Stimulated activated CD4-positive, alpha-beta T cell treated with anti-CD3 and anti-CD28 coated beads, Interleukin-4, amount 100 ng/mL, for 48 hours (primary cell): ENCODE data around the gene NFIL3.
"Not testable (repeated sequence)": the region's sequence is repeated elsewhere in the genome, so short reads cannot be mapped to it uniquely, and the experiment has no call there.

ENCODE experiments used
- DNase-seq, 2 donors: peaks; one replicate each; pipeline ENCODE4 v3.0.0-alpha.2; 2020; ENCODE audit warnings: low read depth in 2 of 2

NFIL3 gene, protein sequence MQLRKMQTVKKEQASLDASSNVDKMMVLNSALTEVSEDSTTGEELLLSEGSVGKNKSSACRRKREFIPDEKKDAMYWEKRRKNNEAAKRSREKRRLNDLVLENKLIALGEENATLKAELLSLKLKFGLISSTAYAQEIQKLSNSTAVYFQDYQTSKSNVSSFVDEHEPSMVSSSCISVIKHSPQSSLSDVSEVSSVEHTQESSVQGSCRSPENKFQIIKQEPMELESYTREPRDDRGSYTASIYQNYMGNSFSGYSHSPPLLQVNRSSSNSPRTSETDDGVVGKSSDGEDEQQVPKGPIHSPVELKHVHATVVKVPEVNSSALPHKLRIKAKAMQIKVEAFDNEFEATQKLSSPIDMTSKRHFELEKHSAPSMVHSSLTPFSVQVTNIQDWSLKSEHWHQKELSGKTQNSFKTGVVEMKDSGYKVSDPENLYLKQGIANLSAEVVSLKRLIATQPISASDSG

DNA sequence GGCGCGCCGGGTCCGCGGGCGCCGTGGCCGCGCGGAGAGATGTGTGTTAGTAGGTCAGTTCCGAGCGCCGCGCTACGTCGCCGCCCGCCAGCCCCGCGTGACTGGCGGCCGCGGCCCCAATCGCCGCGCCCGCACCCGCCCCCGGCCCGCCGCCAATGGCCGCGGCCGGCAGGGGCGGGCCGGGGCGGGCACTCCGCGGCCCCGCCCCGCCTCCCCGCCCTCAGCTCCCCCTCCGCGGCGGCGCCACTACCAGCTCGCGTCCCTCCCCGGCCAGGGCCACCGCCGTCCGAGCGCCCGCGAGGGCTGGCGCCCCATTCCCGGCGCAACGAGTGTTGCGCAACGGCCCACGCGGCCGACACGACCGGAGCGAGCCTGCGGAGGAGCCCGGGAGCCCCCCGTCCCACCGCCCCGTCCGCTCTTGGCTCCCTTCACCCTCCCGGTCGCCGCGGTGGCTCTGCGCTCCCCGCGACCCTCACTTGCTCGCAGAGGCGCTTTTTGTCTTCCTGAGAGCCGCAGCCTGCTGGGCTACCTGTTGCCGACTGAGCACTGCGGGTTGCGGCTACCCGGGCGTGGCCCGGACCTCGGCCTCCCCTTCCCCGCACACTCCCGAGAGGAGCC is at the start of gene NFIL3:
NFIL3 (minus strand) TSS at position 48 of the 618 bp plus-strand sequence. CDS start 13,098 bp downstream, outside the sequence.
- peak; percentile 61 to 65 for DNase-seq

DNA sequence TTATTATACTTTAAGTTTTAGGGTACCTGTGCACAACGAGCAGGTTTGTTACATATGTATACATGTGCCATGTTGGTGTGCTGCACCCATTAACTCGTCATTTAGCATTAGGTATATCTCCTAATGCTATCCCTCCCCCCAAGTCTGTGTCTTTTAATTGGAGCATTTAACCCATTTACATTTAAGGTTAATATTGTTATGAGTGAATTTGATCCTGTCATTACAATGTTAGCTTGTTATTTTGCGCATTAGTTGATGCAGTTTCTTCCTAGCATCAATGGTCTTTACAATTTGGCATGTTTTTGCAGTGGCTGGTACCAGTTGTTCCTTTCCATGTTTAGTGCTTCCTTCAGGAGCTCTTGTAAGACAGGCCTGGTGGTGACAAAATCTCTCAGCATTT is 47.9 kb upstream of the NFIL3 start:
- DNase-seq, result not testable (repeated sequence)

DNA sequence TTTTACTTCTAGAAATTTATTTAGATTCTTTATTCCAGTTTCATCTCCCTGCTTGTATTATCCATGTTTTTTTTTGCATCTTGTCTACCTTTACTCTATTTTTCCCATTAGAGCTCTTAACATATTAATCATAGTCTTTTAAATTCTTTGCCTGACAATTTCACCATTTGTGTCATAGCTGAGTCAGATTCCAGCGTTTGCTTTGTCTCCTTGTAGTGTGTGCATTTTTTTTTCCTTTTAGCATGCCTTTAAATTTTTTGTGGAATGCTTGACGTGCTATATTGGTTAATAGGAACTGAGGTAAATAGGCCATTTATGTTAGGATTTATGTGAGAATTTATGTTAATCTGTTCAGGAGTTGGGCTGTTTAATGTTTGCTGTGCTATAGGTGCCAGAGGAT is 41.8 kb upstream of the NFIL3 start:
- no peak for DNase-seq

DNA sequence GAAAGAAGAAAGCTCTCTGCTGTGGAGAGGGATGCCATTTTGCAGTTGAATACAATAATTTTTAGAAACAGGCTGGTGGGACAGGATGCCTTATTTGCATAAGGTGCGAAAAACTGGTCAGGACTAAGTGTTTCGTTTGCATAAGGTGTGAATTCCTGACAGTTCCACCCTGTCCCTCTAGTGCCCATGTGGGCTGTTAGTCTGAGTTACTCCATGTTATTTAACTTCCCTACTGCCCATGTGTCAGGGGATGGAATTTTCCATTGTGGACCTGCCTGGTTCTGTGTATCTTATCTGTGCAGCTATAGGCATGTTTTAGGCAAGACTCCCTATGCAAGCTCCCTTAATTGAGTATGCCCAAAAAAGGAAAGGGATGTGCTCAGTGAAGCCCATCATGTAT is 35.3 kb upstream of the NFIL3 start:
- DNase-seq, result no peak

DNA sequence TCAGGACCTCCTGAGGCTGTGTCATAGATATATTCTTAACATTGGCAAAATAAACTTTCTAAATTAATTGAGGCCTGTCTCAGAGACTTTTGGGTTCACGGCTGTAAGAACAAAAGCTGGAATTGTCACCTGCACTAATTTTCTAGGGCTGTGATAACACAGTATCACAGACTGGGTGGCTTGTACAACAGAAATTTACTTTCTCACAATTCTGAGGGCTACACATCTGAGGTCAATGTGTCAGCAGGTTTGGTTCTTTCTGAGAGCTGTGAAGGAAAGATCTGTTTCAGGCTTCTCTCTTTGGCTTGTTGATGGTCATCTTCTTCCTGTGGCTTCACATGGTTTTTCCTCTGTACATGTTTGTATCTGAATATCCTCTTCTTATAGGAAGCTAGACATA is 29.2 kb upstream of the NFIL3 start:
- no peak for DNase-seq

DNA sequence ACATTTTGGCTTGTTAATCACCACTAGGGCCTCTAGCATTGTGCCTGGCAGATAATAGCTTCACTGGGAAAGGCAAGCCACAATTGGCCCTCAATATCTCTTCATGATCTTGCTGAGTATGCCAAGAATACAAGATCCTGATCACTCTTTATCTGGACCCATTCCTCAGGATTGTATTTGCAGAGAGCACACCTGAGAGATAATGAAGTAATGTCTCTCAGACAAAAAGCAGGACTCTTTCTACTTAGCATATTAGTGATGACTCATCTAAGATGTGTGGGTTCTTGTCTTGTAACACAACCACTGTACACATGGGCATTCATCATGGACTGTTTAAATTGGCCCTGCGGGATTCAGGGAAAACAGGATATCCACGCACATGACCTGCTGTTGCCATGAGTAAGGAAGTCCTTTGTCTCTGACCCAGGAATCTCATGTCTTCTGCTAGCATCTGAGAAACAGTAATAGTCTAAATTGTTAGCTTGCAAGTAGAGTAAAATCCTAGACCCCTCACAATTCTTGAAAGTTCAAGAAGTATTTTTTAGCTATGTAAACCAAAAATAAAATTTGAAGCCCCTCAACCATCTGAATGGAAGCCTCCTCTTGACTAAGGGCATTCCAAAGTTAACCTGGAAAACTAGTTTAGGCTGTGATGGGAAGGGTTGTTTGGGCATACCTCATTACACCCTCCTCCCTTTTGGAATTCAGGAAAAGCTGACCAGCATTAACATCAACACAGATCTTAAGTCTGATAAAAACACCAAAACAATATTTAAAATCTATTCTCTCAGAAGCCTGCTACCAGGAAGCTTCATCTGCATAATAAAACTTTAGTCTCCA is 28.0 kb upstream of the NFIL3 start:
- DNase-seq, result no peak

DNA sequence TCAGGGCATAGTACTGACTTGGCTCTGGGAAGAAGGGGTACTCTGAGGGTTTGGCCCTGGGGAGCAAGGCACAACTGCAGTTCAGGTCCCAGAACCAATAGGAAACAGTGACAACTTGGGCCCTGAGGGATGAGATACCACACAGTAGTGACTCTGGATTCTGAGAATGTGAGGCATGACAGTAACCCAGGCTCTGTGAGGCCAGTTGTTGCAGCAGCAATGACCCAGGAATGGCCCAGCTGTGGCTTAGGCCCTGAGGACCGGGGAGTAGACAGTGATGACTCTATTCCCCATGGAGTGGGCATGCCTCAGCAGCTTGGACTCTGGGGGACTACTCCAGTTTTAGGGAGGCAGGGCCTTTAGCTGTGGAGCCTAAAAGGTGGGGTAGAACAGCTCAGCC is 21.5 kb upstream of the NFIL3 start:
- DNase-seq, result no peak

DNA sequence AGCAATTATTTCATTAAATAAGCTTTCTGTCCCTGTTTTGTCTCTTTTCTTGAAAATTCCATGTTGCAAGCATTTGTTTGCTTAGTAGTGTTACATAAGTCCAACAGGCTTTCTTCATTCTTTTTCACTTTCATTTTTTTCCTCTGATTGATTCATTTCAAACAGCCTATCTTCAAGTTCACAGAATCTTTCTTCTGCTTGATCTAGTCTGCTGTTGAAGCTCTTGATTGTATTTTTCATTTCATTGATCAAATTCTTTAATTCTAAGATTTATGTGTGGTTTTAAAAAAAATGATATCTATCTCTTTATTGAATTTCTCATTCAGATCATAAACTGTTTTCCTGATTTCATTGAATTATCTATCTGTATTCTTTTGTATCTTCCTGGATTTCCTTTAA is 20.4 kb upstream of the NFIL3 start:
- no peak for DNase-seq

DNA sequence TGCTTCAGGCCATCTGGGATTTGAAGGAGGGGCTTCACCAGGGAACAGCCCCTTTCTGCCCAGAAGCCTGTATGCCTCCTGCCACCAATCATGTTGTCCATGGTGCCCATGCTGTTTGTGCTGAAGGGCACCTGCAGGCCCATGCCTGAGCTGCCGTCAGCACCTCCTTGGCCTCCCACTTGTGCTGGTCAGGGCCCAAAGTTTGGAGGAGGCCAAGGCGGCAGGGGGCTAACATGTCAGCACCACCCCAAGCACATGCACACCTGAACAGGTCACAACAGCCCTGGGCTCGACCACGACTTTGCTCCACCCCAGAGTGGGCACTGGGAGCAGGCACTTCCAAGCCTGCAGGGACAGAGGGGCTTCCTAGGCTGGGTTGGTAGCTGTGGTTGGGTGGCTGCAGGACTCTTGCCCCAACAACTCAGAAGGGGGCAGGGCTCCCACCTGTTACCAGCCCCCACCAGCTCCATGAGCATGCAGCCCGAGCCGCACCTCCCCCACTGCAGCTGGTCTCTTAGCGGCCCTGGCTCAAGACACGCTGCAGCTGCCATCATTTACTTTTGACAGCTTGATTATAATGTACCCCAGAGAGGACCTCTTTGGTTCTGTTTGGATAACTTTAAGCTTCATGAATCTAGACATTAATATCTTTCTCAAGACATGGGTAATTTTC is 19.8 kb upstream of the NFIL3 start:
- no peak for DNase-seq

DNA sequence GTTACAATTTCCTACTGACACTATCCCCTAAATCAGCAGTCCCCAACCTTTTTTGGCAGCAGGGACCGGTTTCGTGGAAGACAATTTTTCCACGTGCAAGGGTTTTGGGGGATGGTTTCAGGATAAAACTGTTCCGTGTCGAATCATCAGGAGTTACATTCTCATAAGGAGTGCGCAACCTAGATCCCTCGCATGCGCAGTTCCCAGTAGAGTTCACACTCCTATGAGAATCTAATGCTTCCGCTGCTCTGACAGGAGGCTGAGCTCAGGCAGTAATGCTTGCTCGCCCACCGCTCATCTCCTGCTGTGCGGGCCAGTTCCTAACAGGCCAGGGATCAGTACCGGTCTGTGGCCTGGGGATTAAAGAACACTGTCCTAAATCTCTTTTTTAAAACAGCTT is 13.2 kb upstream of the NFIL3 start:
- DNase-seq, result no peak

DNA sequence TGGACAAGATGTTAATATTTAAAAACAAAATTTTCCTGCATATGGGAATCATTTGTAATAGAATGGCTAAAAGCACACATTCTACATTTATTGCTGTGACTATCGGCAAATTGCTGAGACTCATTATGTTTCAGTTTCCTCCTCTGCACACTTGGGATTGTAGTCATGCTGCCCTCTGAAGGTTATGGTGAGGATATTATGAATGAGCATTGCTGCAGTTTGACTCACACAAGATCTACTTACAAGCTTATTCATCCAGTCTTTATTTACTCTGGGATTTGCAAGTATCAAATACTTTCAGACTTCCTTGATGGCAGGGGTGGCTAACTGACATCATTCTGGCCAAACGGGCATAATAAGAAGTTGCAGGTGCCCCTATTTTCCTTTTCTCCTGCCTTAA is 9.5 kb upstream of the NFIL3 start:
- no peak for DNase-seq

DNA sequence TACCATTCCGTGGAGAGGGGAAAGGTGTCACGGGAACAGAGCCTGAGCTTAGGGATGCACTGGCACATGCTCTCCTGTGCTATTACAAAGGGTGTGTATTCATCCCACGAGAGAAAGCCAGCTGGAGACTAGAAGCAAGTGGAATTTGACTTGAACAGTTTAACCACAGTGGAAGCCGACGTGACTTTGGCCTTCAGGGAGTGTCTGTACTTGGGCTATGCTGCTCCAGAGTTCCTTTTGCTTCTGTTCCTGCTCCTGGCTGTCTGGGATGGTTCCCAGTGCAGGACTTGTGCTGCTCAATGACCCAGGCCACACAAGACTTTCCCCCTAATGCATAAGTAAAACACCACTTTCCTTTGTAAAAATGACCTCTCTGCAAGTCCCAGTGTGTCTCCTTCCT is 7.9 kb upstream of the NFIL3 start:
- no peak for DNase-seq

DNA sequence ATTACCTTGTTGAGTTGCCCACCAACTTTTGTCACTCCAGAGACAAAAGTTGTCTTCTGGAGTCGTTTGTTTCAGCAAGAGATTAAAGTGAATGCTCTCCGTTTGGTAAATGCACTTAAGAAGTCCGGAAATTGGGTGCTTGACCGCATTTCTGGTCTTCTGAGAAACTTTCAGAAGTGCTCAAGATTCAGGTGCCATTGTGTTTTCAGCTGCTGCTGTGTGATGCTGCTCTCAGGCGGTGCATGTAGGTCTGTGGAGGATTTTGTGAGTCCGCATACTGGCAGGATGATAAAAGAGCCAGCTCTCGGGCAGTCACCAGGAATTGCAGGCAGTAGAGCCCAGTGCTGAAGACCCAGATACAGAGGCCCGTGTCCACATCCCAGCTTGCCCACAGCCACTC is 5.9 kb upstream of the NFIL3 start:
- no peak for DNase-seq

DNA sequence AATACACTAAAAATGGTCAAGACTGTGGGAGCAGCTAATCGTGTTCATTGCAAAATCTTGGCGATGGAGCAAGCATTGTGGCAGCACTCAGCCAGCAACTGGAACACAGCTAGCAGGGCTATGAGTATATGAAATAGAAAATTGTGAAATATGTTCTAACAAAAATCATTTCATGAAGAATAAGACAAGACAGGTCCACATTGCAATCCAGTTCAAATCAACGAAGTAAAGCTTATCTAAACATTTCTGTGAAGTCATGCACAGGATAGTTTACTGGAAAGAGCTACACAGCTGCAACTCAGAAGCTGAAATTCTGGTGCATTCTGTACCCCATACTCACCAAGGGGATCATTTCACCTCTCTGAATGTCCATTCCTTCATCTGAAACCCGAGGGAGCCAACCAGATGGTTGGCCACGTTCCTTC is 5.3 kb upstream of the NFIL3 start:
- DNase-seq, result no peak

DNA sequence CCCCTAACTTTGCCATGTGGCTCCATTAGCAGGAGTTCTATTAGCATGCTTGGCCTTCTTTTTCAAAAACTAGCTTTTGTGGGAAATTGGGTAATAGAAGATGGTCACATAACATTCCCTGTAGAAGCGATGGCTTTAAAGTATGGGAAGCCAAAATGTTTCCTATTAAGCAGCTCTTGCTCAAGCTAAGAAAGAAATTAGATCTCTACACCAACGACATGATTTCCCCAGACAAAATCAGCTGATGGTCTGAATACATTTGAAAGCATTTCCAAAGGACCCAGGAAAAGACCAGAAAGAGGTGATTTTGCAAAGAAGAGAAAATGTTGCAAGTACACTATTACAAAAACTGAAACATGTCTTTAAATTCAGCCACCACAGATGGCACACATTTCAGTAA is 4.8 kb upstream of the NFIL3 start:
- DNase-seq, result no peak

DNA sequence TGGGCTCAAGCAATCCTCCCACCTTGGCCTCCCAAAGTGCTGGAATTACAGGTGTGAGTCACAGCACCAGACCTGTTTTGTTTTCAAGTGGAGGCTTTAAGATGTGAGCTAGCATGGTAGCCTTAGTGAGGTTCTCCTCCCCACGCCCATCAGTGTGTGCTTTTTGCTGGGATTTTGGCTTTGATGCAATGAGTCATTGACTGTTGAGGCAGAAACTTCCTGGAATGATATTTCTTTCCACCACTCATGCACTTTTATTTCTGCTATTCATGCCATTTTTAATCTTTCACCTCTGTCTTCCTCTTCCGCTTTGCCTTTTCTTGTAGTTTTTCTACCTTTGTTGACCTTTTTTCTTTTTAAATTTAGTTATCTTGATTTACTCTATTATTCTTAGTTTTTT is 4.2 kb upstream of the NFIL3 start:
- DNase-seq, result no peak

DNA sequence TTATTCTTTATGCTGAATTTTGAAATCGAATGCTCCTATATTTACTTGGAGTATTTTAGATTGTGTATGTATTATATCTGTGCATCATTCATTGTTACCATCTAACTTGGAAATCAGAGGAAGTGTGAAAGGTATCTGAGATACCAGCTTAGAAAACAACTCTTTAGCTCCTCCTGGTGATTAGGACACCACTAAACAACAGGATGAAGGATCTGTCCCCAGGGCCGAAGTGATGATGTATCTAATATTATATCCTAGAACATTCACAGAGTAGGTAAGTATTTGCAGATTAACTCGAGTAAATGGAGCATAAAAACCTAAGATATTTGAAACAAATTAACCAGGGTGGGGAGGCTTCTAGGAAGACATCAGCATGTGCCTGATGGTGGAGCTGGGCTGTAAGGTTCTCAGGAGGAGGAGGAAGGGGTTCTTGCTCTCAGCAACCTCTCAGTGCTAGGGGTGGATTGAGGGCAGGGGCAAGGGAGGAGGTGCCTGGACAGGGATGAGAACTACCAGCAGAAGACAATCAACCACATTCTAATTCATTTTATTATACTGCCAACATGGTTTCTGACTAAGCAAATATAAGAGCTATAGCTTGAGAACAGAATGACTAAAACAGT is 2.6 kb upstream of the NFIL3 start:
- DNase-seq, result no peak

DNA sequence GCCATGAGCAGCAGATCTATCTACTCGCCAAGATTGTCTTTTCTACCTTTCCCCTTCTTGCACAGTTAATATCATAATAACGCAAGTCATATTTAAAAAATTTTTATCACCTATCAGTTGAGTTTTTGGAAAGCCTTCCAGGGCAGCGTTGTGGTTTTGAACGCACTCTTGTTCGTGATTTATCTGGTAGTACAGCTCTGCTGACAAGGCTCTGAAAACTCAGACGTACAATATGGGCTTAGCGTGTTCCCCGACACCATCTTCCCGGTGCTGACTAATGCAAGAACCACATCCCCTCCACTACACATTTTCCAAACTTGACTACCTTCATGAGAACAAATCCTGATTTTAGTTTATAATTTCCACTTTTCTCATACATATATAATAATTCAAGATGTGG is 1.6 kb upstream of the NFIL3 start:
- no peak for DNase-seq

DNA sequence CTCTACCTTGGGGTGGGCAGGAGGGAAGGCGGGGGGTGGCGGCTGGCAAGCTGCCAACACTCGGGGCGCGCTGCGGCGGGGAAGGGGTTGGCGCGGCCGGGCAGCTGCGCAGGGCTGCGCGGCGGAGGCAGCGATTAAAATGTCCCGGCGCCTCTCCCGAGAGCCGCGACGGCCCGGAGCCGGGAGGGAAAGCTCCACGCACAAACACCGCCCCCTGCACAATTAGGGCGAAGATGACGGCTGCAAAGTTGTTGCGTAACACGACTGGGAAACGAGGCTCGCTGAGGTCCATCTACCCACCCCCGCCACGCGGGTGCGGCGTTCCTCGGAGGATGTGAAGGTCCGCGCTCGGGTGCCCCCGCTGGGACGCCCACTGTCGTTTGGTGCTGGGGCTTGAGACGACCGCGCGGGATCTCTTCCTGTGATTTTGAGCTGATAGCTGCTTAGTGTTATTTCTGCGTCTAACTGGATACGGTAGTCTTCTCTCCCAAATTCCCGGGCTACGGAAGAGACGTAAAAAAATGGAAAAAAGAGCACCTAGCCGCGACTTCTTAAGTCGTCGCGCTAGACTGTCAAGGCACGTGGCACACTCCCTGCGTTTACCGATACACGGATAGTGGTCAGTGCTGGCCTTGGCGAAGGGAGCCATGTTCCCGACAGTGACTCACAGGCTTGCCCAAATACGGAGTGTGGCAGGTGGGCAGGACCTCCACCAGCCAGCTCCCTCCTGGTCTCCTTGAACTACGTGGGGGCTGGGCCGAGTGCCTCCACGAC is 958 bp upstream of the NFIL3 start:
- peak; percentile 52 to 59 for DNase-seq
